ENCODE measurements around the gene LRRC66.

Gene LRRC66

GRCh38 chr4:52017814-52018213 is 2.3 kb downstream of the LRRC66 start:
- TF ChIP-seq TCF12 (IDR thresholded peaks at IDR 0.05; ENCODE audit: low read depth): no peak
- no peak for TF ChIP-seq NFIC (IDR thresholded peaks at IDR 0.05)
- no peak for TF ChIP-seq EP300 (IDR thresholded peaks at IDR 0.05; ENCODE audit: borderline replicate concordance)
- TF ChIP-seq YY1 (IDR thresholded peaks at IDR 0.05; ENCODE audit: low read depth): no peak
- TF ChIP-seq CEBPB (IDR thresholded peaks at IDR 0.05): no peak
- TF ChIP-seq ZBTB7A (IDR thresholded peaks at IDR 0.05; ENCODE audit: low read depth): no peak
- no peak for TF ChIP-seq RAD21 (IDR thresholded peaks at IDR 0.05; ENCODE audit: low read depth)

GRCh38 chr4:52016981-52017380 is 3.2 kb downstream of the LRRC66 start:
- no peak for TF ChIP-seq TCF12 (IDR thresholded peaks at IDR 0.05; ENCODE audit: low read depth)
- TF ChIP-seq EP300 (IDR thresholded peaks at IDR 0.05; ENCODE audit: borderline replicate concordance): no peak
- TF ChIP-seq NFIC (IDR thresholded peaks at IDR 0.05): no peak
- TF ChIP-seq TAF1 (IDR thresholded peaks at IDR 0.05; ENCODE audit: low read depth): no peak

- TF ChIP-seq FOXM1 (IDR thresholded peaks at IDR 0.05; ENCODE audit: borderline replicate concordance, low read depth) (no peak), EP300 (IDR thresholded peaks at IDR 0.05; ENCODE audit: borderline replicate concordance) (no peak), RAD21 (IDR thresholded peaks at IDR 0.05; ENCODE audit: low read depth) (peak; percentile 11; the same call in 1 of the 2 replicates)
Measured at GRCh38 chr4:52015366-52015765, 4.8 kb downstream of the LRRC66 start.

- TF ChIP-seq FOXM1 (IDR thresholded peaks at IDR 0.05; ENCODE audit: borderline replicate concordance, low read depth) (no peak), EP300 (IDR thresholded peaks at IDR 0.05; ENCODE audit: borderline replicate concordance) (no peak), CEBPB (IDR thresholded peaks at IDR 0.05) (no peak), NFIC (IDR thresholded peaks at IDR 0.05) (no peak), RAD21 (IDR thresholded peaks at IDR 0.05; ENCODE audit: low read depth) (no peak), ZBTB7A (IDR thresholded peaks at IDR 0.05; ENCODE audit: low read depth) (no peak), TCF12 (IDR thresholded peaks at IDR 0.05; ENCODE audit: low read depth) (no peak), USF1 (IDR thresholded peaks at IDR 0.05) (no peak)
Measured at GRCh38 chr4:52014903-52015302, 5.3 kb downstream of the LRRC66 start.

GRCh38 chr4:52012651-52013050 is 7.5 kb downstream of the LRRC66 start:
- no peak for TF ChIP-seq REST (IDR thresholded peaks at IDR 0.05; ENCODE audit: low read depth)
- TF ChIP-seq CEBPB (IDR thresholded peaks at IDR 0.05): no peak
- TF ChIP-seq EP300 (IDR thresholded peaks at IDR 0.05; ENCODE audit: borderline replicate concordance): no peak
- no peak for TF ChIP-seq YY1 (IDR thresholded peaks at IDR 0.05; ENCODE audit: low read depth)
- no peak for TF ChIP-seq NFIC (IDR thresholded peaks at IDR 0.05)

- TF ChIP-seq ZBTB7A (IDR thresholded peaks at IDR 0.05; ENCODE audit: low read depth): no peak
- TF ChIP-seq USF1 (IDR thresholded peaks at IDR 0.05): no peak
- TF ChIP-seq FOXM1 (IDR thresholded peaks at IDR 0.05; ENCODE audit: borderline replicate concordance, low read depth): no peak
- no peak for TF ChIP-seq TAF1 (IDR thresholded peaks at IDR 0.05; ENCODE audit: low read depth)
- no peak for TF ChIP-seq TCF12 (IDR thresholded peaks at IDR 0.05; ENCODE audit: low read depth)
- TF ChIP-seq CEBPB (IDR thresholded peaks at IDR 0.05): no peak
- TF ChIP-seq CREB1 (IDR thresholded peaks at IDR 0.05; ENCODE audit: low read depth): no peak
- no peak for TF ChIP-seq EP300 (IDR thresholded peaks at IDR 0.05; ENCODE audit: borderline replicate concordance)
- TF ChIP-seq MAX (IDR thresholded peaks at IDR 0.05): no peak
- TF ChIP-seq NFIC (IDR thresholded peaks at IDR 0.05): no peak
- TF ChIP-seq EGR1 (IDR thresholded peaks at IDR 0.05): no peak
- no peak for TF ChIP-seq RAD21 (IDR thresholded peaks at IDR 0.05; ENCODE audit: low read depth)
- TF ChIP-seq REST (IDR thresholded peaks at IDR 0.05; ENCODE audit: low read depth): no peak
- no peak for TF ChIP-seq YY1 (IDR thresholded peaks at IDR 0.05; ENCODE audit: low read depth)
Measured at GRCh38 chr4:52010986-52011385, 9.2 kb downstream of the LRRC66 start.

GRCh38 chr4:52006887-52007286 is 13.3 kb downstream of the LRRC66 start:
- TF ChIP-seq TCF12 (IDR thresholded peaks at IDR 0.05; ENCODE audit: low read depth) (no peak), EGR1 (IDR thresholded peaks at IDR 0.05) (no peak), NFIC (IDR thresholded peaks at IDR 0.05) (no peak), USF1 (IDR thresholded peaks at IDR 0.05) (no peak), ZBTB7A (IDR thresholded peaks at IDR 0.05; ENCODE audit: low read depth) (no peak), TAF1 (IDR thresholded peaks at IDR 0.05; ENCODE audit: low read depth) (no peak), FOXM1 (IDR thresholded peaks at IDR 0.05; ENCODE audit: borderline replicate concordance, low read depth) (no peak), MAX (IDR thresholded peaks at IDR 0.05) (no peak), RAD21 (IDR thresholded peaks at IDR 0.05; ENCODE audit: low read depth) (no peak), EP300 (IDR thresholded peaks at IDR 0.05; ENCODE audit: borderline replicate concordance) (no peak), REST (IDR thresholded peaks at IDR 0.05; ENCODE audit: low read depth) (no peak), CREB1 (IDR thresholded peaks at IDR 0.05; ENCODE audit: low read depth) (no peak), YY1 (IDR thresholded peaks at IDR 0.05; ENCODE audit: low read depth) (no peak), CEBPB (IDR thresholded peaks at IDR 0.05) (no peak), TEAD4 (IDR thresholded peaks at IDR 0.05) (no peak)
